Chondrocyte (in vitro differentiated cells): Measurements from ENCODE around the gene DMRTC2. TPM values are rescaled to one million over a fixed set of nuclear protein-coding genes. Genes with fewer than 3 reads are reported as not detected.
A peak's percentile ranks its signal among the peaks of the same experiment; 100 is the strongest.

Experiments used
- DNase-seq: peaks from one replicate; pipeline ENCODE4 v3.0.0; 2021; ENCODE audit warnings: mixed read lengths, low spot score
- H3K27ac Mint-ChIP-seq: one replicate; pipeline ENCODE4 v1.8.0; 2021; ENCODE audit warnings: mild to moderate bottlenecking, moderate library complexity, mixed read lengths; ENCODE audit not compliant: unreplicated experiment
- H3K27me3 Mint-ChIP-seq: 2 replicates; pipeline ENCODE4 v1.8.0; 2021; ENCODE audit warnings: low read depth, mixed read lengths
- H3K36me3 Mint-ChIP-seq: 2 replicates; pipeline ENCODE4 v1.8.0; 2021; ENCODE audit warnings: low read depth, mixed read lengths
- H3K4me1 Mint-ChIP-seq: 2 replicates; pipeline ENCODE4 v1.8.0; 2021; ENCODE audit warnings: low read depth, mild to moderate bottlenecking, mixed read lengths
- H3K4me3 Mint-ChIP-seq: one replicate; pipeline ENCODE4 v1.8.0; 2021; ENCODE audit warnings: mild to moderate bottlenecking, moderate library complexity, mixed read lengths; ENCODE audit not compliant: unreplicated experiment
- H3K9me3 Mint-ChIP-seq: 2 replicates; pipeline ENCODE4 v1.8.0; 2021; ENCODE audit warnings: low read depth, mixed read lengths
- CTCF ChIP-seq: fragments of 200-600 bp; sonication (generic); IDR thresholded peaks from 2 replicates; pipeline ENCODE4 v1.5.0; 2021; ENCODE audit warnings: antibody characterized with exemption, mild to moderate bottlenecking, moderate library complexity
- total RNA-seq: library from RNA; stranded (reverse); gene quantifications from 3 replicates; pipeline ENCODE4 v1.2.1, GENCODE V29; 2021

DMRTC2 gene
- total RNA-seq, 1 donor from 2014 or later = not detected

DNA sequence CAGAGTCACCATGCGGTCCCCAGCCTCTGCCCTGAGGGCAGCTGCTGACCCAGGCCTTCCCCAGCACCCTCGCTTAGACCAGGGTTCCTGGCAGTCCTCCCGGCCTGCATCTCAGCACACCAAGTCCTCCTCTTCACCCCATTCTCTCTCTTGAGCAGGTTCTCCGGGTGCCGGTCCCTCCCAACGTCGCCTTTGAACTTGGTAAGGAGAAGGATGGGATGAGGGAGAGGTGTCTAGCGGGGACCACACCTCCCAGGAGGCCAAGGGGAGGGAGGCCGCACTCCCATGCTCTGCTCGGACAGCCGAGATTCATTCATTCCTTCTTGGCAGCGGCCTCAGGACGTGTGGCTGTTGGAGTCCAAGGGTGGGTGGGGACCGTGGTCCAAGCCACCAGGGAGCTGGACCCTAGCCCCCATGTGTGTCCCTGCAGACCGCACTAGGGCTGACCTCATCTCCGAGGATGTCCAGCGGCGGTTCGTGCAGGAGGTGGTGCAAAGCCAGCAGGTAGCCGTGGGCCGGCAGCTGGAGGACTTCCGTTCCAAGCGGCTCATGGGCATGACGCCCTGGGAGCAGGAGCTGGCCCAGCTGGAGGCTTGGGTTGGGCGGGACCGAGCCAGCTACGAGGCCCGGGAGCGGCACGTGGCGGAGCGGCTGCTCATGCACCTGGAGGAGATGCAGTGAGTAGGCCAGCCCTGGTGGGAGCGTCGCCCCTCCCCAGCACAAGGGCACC lies 47.5 kb downstream of the DMRTC2 start:
- Mint-ChIP-seq H3K27me3 (no peaks in the 10 kb centered on the region), H3K36me3 (peaks cover 16% of the 10 kb centered on the region), H3K4me1 (peaks cover 2% of the 10 kb centered on the region), H3K27ac (no peak overlapping the region), H3K4me3 (no peak overlapping the region), H3K9me3 (no peaks in the 10 kb centered on the region)
- DNase-seq = peak; percentile 93
- no peak for TF ChIP-seq CTCF

- TF ChIP-seq CTCF = no peak
Observed at GRCh38 chr19:41893899-41894298, 49.1 kb downstream of the DMRTC2 start.

DNA sequence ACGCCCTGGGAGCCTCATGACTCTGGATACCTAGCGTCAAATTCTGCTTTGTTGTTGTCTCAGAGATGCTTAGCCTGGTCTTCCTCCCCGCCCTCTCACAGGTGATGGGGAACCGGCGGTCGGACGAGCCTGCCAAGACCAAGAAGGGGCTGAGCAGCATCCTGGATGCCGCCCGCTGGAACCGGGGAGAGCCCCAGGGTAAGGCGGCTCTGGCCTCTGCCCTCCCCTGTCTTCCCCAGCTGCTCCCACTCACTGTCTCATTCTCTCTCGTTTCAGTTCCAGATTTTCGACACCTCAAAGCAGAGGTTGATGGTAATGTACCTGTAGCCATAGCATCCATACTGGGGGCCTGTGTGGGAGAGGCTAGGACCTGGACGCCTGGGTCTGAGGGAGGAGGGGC lies 49.5 kb downstream of the DMRTC2 start:
- no peaks in the 10 kb centered on the region for H3K4me1 Mint-ChIP-seq
- no peak overlapping the region for H3K27ac Mint-ChIP-seq
- no peak overlapping the region for H3K4me3 Mint-ChIP-seq
- DNase-seq = no peak
- TF ChIP-seq CTCF = no peak
- no peaks in the 10 kb centered on the region for H3K9me3 Mint-ChIP-seq
- H3K36me3 Mint-ChIP-seq = peaks cover 19% of the 10 kb centered on the region
- H3K27me3 Mint-ChIP-seq = no peaks in the 10 kb centered on the region

More at GRCh38 chr19:41893899-41894298, 49.1 kb downstream of the DMRTC2 start:
- no peaks in the 10 kb centered on the region for H3K4me1 Mint-ChIP-seq
- H3K4me3 Mint-ChIP-seq = no peak overlapping the region
- H3K27me3 Mint-ChIP-seq = no peaks in the 10 kb centered on the region
- peaks cover 16% of the 10 kb centered on the region for H3K36me3 Mint-ChIP-seq
- DNase-seq = no peak
- no peaks in the 10 kb centered on the region for H3K9me3 Mint-ChIP-seq
- H3K27ac Mint-ChIP-seq = peak overlapping the region; percentile 45

- H3K4me3 Mint-ChIP-seq = no peak overlapping the region
- TF ChIP-seq CTCF = peak; percentile 52
- peaks cover 20% of the 10 kb centered on the region for H3K36me3 Mint-ChIP-seq
- no peak overlapping the region for H3K27ac Mint-ChIP-seq
- peak; percentile 71 for DNase-seq
- H3K9me3 Mint-ChIP-seq = no peaks in the 10 kb centered on the region
- H3K27me3 Mint-ChIP-seq = no peaks in the 10 kb centered on the region
- H3K4me1 Mint-ChIP-seq = no peaks in the 10 kb centered on the region
Observed at GRCh38 chr19:41895745-41896580, 51.1 kb downstream of the DMRTC2 start.

- no peak for DNase-seq
- H3K27ac Mint-ChIP-seq = no peak overlapping the region
- H3K4me3 Mint-ChIP-seq = no peak overlapping the region
- TF ChIP-seq CTCF = no peak
- H3K9me3 Mint-ChIP-seq = no peaks in the 10 kb centered on the region
- no peaks in the 10 kb centered on the region for H3K27me3 Mint-ChIP-seq
- H3K4me1 Mint-ChIP-seq = no peaks in the 10 kb centered on the region
- peaks cover 21% of the 10 kb centered on the region for H3K36me3 Mint-ChIP-seq
Observed at GRCh38 chr19:41896581-41896942, 51.7 kb downstream of the DMRTC2 start.
